Measurements from ENCODE around the gene BTBD8.

Gene BTBD8

GRCh38 chr1:92043621-92044020 is 36.5 kb upstream of the BTBD8 start:
- Histone ChIP-seq H3K4me2 (ENCODE audit: low read length) (no peak overlapping the region), H3K9me2 (replicated peaks; ENCODE audit: control insufficient read depth, low read length) (no peaks in the 10 kb centered on the region)

GRCh38 chr1:92045766-92046495 is 34.2 kb upstream of the BTBD8 start:
- H3K9me3 ChIP-seq (ENCODE audit: control insufficient read depth, insufficient read depth, low read length): no peaks in the 10 kb centered on the region
- no peaks in the 10 kb centered on the region for H3K79me2 ChIP-seq (ENCODE audit: control insufficient read depth, low read length)
- H3K27me3 ChIP-seq (ENCODE audit: control insufficient read depth, low read length): peaks cover 3% of the 10 kb centered on the region; the same call in 1 of the 2 replicates
- no peaks in the 10 kb centered on the region for H4K20me1 ChIP-seq (ENCODE audit: control insufficient read depth, insufficient read depth, low read depth, low read length)
- H3K4me2 ChIP-seq (ENCODE audit: low read length): no peak overlapping the region
- H3F3A ChIP-seq (ENCODE audit: control insufficient read depth, insufficient read depth): no peaks in the 10 kb centered on the region
- no peak overlapping the region for H3K4me3 ChIP-seq (ENCODE audit: low read length)
- TF ChIP-seq EZH2phosphoT487 (IDR thresholded peaks at IDR 0.05; ENCODE audit: borderline replicate concordance, low read length): no peak
- TF ChIP-seq CTCF (IDR thresholded peaks at IDR 0.05; ENCODE audit: low read depth, low read length, poor library complexity, severe bottlenecking): no peak
- no peaks in the 10 kb centered on the region for H3K9me2 ChIP-seq (replicated peaks; ENCODE audit: control insufficient read depth, low read length)
- H3K27ac ChIP-seq (ENCODE audit: low read depth, low read length): no peak overlapping the region
- no peaks in the 10 kb centered on the region for H3K4me1 ChIP-seq (ENCODE audit: control insufficient read depth, low read length)
- no peaks in the 10 kb centered on the region for H3K36me3 ChIP-seq (ENCODE audit: control insufficient read depth, low read length)

More at GRCh38 chr1:92043621-92044020, 36.5 kb upstream of the BTBD8 start:
- Histone ChIP-seq H3K36me3 (ENCODE audit: control insufficient read depth, low read length) (no peaks in the 10 kb centered on the region), H3F3A (ENCODE audit: control insufficient read depth, insufficient read depth) (no peaks in the 10 kb centered on the region), H3K4me3 (ENCODE audit: low read length) (no peak overlapping the region), H3K9me3 (ENCODE audit: control insufficient read depth, insufficient read depth, low read length) (no peaks in the 10 kb centered on the region), H3K4me1 (ENCODE audit: control insufficient read depth, low read length) (no peaks in the 10 kb centered on the region), H3K27me3 (ENCODE audit: control insufficient read depth, low read length) (peaks cover 3% of the 10 kb centered on the region; the same call in 1 of the 2 replicates), H3K79me2 (ENCODE audit: control insufficient read depth, low read length) (no peaks in the 10 kb centered on the region), H3K27ac (ENCODE audit: low read depth, low read length) (no peak overlapping the region), H4K20me1 (ENCODE audit: control insufficient read depth, insufficient read depth, low read depth, low read length) (no peaks in the 10 kb centered on the region)
- TF ChIP-seq EZH2phosphoT487 (IDR thresholded peaks at IDR 0.05; ENCODE audit: borderline replicate concordance, low read length): no peak
- no peak for TF ChIP-seq CTCF (IDR thresholded peaks at IDR 0.05; ENCODE audit: low read depth, low read length, poor library complexity, severe bottlenecking)

- Histone ChIP-seq H3K4me1 (ENCODE audit: control insufficient read depth, low read length) (no peaks in the 10 kb centered on the region), H3K27ac (ENCODE audit: low read depth, low read length) (no peak overlapping the region), H3K36me3 (ENCODE audit: control insufficient read depth, low read length) (no peaks in the 10 kb centered on the region), H4K20me1 (ENCODE audit: control insufficient read depth, insufficient read depth, low read depth, low read length) (no peaks in the 10 kb centered on the region), H3F3A (ENCODE audit: control insufficient read depth, insufficient read depth) (no peaks in the 10 kb centered on the region), H3K27me3 (ENCODE audit: control insufficient read depth, low read length) (no peaks in the 10 kb centered on the region), H3K4me2 (ENCODE audit: low read length) (no peak overlapping the region), H3K9me3 (ENCODE audit: control insufficient read depth, insufficient read depth, low read length) (no peaks in the 10 kb centered on the region), H3K79me2 (ENCODE audit: control insufficient read depth, low read length) (no peaks in the 10 kb centered on the region), H3K4me3 (ENCODE audit: low read length) (no peak overlapping the region), H3K9me2 (replicated peaks; ENCODE audit: control insufficient read depth, low read length) (no peaks in the 10 kb centered on the region)
- no peak for TF ChIP-seq CTCF (IDR thresholded peaks at IDR 0.05; ENCODE audit: low read depth, low read length, poor library complexity, severe bottlenecking)
- no peak for TF ChIP-seq EZH2phosphoT487 (IDR thresholded peaks at IDR 0.05; ENCODE audit: borderline replicate concordance, low read length)
Measured at GRCh38 chr1:92051948-92052347, 28.2 kb upstream of the BTBD8 start.

Measured in DOHH2 (cell line).